Hepatocyte (in vitro differentiated cells): ENCODE results near the gene ENPP7. TPM values are rescaled to one million over a fixed set of nuclear protein-coding genes. Genes with fewer than 3 reads are reported as not detected.

Experiments used
- DNase-seq: peaks from one replicate; pipeline ENCODE4 v3.0.0-alpha.2; 2016; ENCODE audit warnings: low spot score
- H2AFZ ChIP-seq: fragments of 200-600 bp; sonication (generic); 2 replicates; pipeline ENCODE4 v1.6.0; 2016; ENCODE audit warnings: antibody characterized with exemption, mild to moderate bottlenecking
- H3K27ac ChIP-seq: fragments of 200-600 bp; sonication (generic); 2 replicates; pipeline ENCODE4 v1.5.1; 2016; ENCODE audit warnings: mild to moderate bottlenecking
- H3K27me3 ChIP-seq: fragments of 200-600 bp; sonication (generic); 2 replicates; pipeline ENCODE4 v1.6.1; 2016
- H3K36me3 ChIP-seq: fragments of 200-600 bp; sonication (generic); replicated peaks from 2 replicates; pipeline ENCODE4 v1.5.1; 2016; ENCODE audit warnings: low read depth; ENCODE audit not compliant: insufficient read depth
- H3K4me1 ChIP-seq: fragments of 200-600 bp; sonication (generic); 2 replicates; pipeline ENCODE4 v1.5.1; 2016; ENCODE audit warnings: mild to moderate bottlenecking, moderate library complexity; ENCODE audit not compliant: insufficient read depth
- H3K4me2 ChIP-seq: fragments of 200-600 bp; sonication (generic); 2 replicates; pipeline ENCODE4 v1.6.0; 2016
- H3K4me3 ChIP-seq: fragments of 200-600 bp; sonication (generic); 2 replicates; pipeline ENCODE4 v1.5.1; 2016; ENCODE audit warnings: mild to moderate bottlenecking
- H3K79me2 ChIP-seq: fragments of 200-600 bp; sonication (generic); 2 replicates; pipeline ENCODE4 v1.6.0; 2017; ENCODE audit warnings: mild to moderate bottlenecking
- H3K9me2 ChIP-seq: fragments of 200-600 bp; sonication (generic); replicated peaks from 2 replicates; pipeline ENCODE4 v1.6.0; 2017; ENCODE audit warnings: mild to moderate bottlenecking; ENCODE audit not compliant: insufficient read depth
- H3K9me3 ChIP-seq: fragments of 200-600 bp; sonication (generic); 2 replicates; pipeline ENCODE4 v1.5.1; 2016; ENCODE audit warnings: low read depth, mild to moderate bottlenecking
- H4K20me1 ChIP-seq: fragments of 200-600 bp; sonication (generic); 2 replicates; pipeline ENCODE4 v1.6.0; 2016; ENCODE audit warnings: mild to moderate bottlenecking; ENCODE audit not compliant: insufficient read depth, poor library complexity, severe bottlenecking
- EZH2 ChIP-seq: fragments of 200-600 bp; sonication (generic); IDR thresholded peaks from 2 replicates; pipeline ENCODE4 v1.6.1; 2016; ENCODE audit warnings: antibody characterized with exemption, mild to moderate bottlenecking, borderline replicate concordance
- EZH2phosphoT487 ChIP-seq: fragments of 200-600 bp; sonication (generic); IDR thresholded peaks from one replicate; pipeline ENCODE4 v1.6.1; 2018; ENCODE audit warnings: antibody characterized with exemption, mild to moderate bottlenecking, low read depth, moderate library complexity; ENCODE audit not compliant: unreplicated experiment, severe bottlenecking
- WGBS: methylation state at CpG from one replicate; pipeline ENCODE4 v1.1.6; 2016; ENCODE audit warnings: low lambda C conversion rate; ENCODE audit errors: missing lambda C conversion rate; 5-methylcytosine and 5-hydroxymethylcytosine counted together
- polyA plus RNA-seq: library from polyadenylated mRNA; unstranded; fragments of >200 nt; fragmentation: Nextera tagmentation; extraction: Ambion mirVana; gene quantifications from 2 replicates; pipeline ENCODE4 v1.2.1, GENCODE V29; 2016
- total RNA-seq: library from RNA; depleted of rRNA; stranded (reverse); fragments of >200 nt; gene quantifications from 2 replicates; pipeline ENCODE4 v1.2.3, GENCODE V29; 2014
- TF ChIP-seq, protein P1 (sequence below): fragments of 200-600 bp; sonication (generic); IDR thresholded peaks from 2 replicates; pipeline ENCODE4 v1.5.1; 2016; ENCODE audit warnings: antibody characterized with exemption, mild to moderate bottlenecking; ENCODE audit not compliant: poor library complexity

ENPP7 gene
- total and polyA plus RNA-seq, 2 experiments from 2014 or later: 22.2 to 30.2 TPM

DNA sequence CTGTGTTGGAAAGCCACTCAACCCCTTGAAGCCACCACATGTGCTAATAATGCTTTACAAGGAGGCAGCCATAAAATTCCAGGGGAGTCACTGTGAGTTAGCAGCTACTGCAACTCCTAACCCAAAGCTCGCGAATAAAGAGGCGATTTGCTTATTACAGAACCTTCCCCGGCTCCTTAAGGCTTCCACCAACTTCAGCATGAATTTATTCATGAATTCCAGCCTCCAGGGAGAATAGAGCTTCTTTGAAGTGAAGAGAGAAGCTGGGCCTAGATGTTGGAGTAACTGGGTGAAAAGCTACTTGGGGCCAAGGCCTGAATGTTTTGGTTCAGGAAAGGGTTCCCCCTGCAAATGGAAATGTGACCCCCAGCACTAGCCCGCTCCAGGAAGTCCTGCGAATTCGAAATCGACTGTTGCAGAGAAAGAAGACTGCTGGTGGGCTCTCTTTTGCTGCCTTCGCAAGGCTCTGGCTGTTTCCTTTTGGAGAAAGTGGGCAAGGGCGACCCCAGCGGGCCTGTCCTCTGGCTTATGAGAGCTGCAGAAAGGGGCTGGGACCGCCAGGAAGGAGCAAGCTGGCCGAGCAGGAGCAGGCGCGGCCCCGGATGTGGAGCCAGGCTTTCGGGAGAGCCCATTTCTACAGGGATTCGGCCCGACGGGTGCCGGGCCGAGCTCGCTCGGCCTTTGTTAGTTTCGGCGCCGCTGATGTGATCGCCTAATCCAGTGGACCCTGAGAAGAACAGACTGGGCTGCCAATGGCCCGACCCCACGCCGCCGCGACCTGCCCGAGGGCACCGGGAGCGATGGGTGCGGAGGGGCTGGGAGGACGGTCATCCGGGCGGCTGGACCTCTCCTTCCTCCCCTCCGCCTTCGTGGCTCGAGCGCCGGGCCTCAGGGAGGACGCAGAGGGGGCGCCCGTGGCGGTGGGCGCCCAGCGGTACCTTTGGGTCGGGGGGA, 58.5 kb downstream of the ENPP7 start:
- H3K4me3 ChIP-seq: no peak overlapping the region
- peak overlapping the region; percentile 89 for H3K4me2 ChIP-seq
- WGBS: 12% methylated on average over 44 of the region's 52 CpGs
- peaks cover 31% of the 10 kb centered on the region for H3K4me1 ChIP-seq
- peaks cover 67% of the 10 kb centered on the region for H3K27me3 ChIP-seq
- no peaks in the 10 kb centered on the region for H4K20me1 ChIP-seq
- H3K9me2 ChIP-seq: no peaks in the 10 kb centered on the region
- peak overlapping the region; percentile 60 for H2AFZ ChIP-seq
- peak; percentile 40 for DNase-seq
- H3K27ac ChIP-seq: no peak overlapping the region
- no peaks in the 10 kb centered on the region for H3K9me3 ChIP-seq
- H3K79me2 ChIP-seq: peaks cover under 1% of the 10 kb centered on the region
- TF ChIP-seq EZH2phosphoT487 (peak; percentile 30), EZH2 (peak; percentile 79)
- TF ChIP-seq, protein P1, sequence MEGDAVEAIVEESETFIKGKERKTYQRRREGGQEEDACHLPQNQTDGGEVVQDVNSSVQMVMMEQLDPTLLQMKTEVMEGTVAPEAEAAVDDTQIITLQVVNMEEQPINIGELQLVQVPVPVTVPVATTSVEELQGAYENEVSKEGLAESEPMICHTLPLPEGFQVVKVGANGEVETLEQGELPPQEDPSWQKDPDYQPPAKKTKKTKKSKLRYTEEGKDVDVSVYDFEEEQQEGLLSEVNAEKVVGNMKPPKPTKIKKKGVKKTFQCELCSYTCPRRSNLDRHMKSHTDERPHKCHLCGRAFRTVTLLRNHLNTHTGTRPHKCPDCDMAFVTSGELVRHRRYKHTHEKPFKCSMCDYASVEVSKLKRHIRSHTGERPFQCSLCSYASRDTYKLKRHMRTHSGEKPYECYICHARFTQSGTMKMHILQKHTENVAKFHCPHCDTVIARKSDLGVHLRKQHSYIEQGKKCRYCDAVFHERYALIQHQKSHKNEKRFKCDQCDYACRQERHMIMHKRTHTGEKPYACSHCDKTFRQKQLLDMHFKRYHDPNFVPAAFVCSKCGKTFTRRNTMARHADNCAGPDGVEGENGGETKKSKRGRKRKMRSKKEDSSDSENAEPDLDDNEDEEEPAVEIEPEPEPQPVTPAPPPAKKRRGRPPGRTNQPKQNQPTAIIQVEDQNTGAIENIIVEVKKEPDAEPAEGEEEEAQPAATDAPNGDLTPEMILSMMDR: no peak
- H3K36me3 ChIP-seq: no peaks in the 10 kb centered on the region

DNA sequence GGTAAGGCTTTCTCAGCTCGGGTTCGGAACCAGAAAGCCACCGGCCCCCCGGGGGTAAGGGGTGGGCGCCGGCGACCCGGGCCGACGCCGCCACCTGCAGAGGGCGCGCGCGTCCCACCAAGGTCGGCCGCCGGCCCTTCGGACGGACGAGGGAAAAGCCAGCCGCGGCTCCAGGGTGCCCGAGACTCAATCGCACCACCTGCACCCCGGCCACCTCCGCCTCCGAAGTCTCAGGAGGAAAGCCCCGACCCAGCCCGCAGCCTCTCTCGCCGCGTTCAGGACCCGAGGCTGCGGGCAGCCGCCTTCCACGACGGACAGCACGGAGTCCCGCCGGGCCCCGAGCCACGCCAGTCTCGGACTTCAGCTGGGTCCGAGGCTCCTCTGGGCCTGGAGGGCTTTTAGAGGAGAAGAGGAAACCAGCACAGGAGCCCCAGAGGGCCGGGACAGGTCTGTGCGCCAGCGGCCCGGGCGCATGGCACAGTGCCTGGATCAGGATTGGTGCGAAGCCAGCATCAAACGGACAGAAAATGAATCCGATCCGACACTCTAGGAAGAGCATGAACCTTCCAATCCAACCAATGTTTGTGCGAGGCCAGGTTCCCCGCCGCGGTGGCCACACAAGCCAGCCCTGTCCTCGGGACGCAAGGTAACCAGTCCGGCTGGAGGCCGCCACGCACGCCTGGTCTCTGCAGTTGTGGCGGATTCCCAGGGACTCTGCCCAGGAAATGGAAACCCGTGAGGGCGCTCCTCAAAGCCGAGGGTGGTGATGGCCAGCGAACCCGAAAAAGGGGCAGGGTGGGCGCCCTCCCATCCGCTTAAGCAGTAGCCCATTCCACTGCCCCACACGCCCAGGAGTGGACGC, 59.4 kb downstream of the ENPP7 start:
- Histone ChIP-seq H3K36me3 (no peaks in the 10 kb centered on the region), H3K4me2 (peak overlapping the region; percentile 89), H3K4me1 (peaks cover 37% of the 10 kb centered on the region), H3K27ac (no peak overlapping the region), H3K79me2 (peaks cover 8% of the 10 kb centered on the region), H3K9me3 (no peaks in the 10 kb centered on the region), H3K9me2 (no peaks in the 10 kb centered on the region), H3K4me3 (no peak overlapping the region), H3K27me3 (peaks cover 67% of the 10 kb centered on the region), H4K20me1 (no peaks in the 10 kb centered on the region), H2AFZ (peak overlapping the region; percentile 60)
- 17% methylated on average over 54 of the region's 74 CpGs for WGBS
- DNase-seq: peak; percentile 79
- TF ChIP-seq, protein P1: peak; percentile 89
- TF ChIP-seq EZH2: peak; percentile 79
- TF ChIP-seq EZH2phosphoT487: peak; percentile 45

- Histone ChIP-seq H3K36me3 (no peaks in the 10 kb centered on the region), H2AFZ (no peak overlapping the region), H3K4me3 (no peak overlapping the region), H3K27ac (no peak overlapping the region), H3K79me2 (peaks cover 17% of the 10 kb centered on the region), H3K4me2 (peak overlapping the region; percentile 83), H4K20me1 (peaks cover 3% of the 10 kb centered on the region), H3K9me3 (no peaks in the 10 kb centered on the region), H3K9me2 (no peaks in the 10 kb centered on the region), H3K27me3 (peaks cover 67% of the 10 kb centered on the region), H3K4me1 (peaks cover 41% of the 10 kb centered on the region)
- TF ChIP-seq, protein P1: no peak
- peak; percentile 81 for TF ChIP-seq EZH2
- DNase-seq: no peak
- 7% methylated on average over 61 of the region's 68 CpGs for WGBS
Measured at GRCh38 chr17:79790805-79791734, 60.3 kb downstream of the ENPP7 start.
